Mesothelial cell of epicardium (in vitro differentiated cells): ENCODE measurements around the gene MAT2A. TPM values are rescaled to one million over a fixed set of nuclear protein-coding genes. Genes with fewer than 3 reads are reported as not detected.
"Not testable (repeated sequence)": the region's sequence is repeated elsewhere in the genome, so short reads cannot be mapped to it uniquely, and the experiment has no call there.

Experiments
- DNase-seq, 2 experiments: peaks; one replicate each; pipeline ENCODE4 v3.0.0; 2021; ENCODE audit warnings: low spot score in 2 of 2; ENCODE audit not compliant: unreplicated experiment in 2 of 2
- H3K27ac Mint-ChIP-seq: 2 replicates; pipeline ENCODE4 v1.8.0; 2021; ENCODE audit warnings: mixed read lengths
- H3K27me3 Mint-ChIP-seq: 2 replicates; pipeline ENCODE4 v1.8.0; 2021; ENCODE audit warnings: low read depth, mixed read lengths
- H3K36me3 Mint-ChIP-seq: 2 replicates; pipeline ENCODE4 v1.8.0; 2021; ENCODE audit warnings: mixed read lengths
- H3K4me1 Mint-ChIP-seq: 2 replicates; pipeline ENCODE4 v1.8.0; 2021; ENCODE audit warnings: mixed read lengths
- H3K4me3 Mint-ChIP-seq: 2 replicates; pipeline ENCODE4 v1.8.0; 2021; ENCODE audit warnings: mild to moderate bottlenecking, moderate library complexity, mixed read lengths
- H3K9me3 Mint-ChIP-seq: 2 replicates; pipeline ENCODE4 v1.8.0; 2021; ENCODE audit warnings: mixed read lengths
- CTCF ChIP-seq: fragments of 200-600 bp; sonication (generic); IDR thresholded peaks from one replicate; pipeline ENCODE4 v1.5.0; 2021; ENCODE audit warnings: antibody characterized with exemption; ENCODE audit not compliant: unreplicated experiment
- total RNA-seq: library from RNA; stranded (reverse); gene quantifications from 3 replicates; pipeline ENCODE4 v1.2.1, GENCODE V29; 2021

Gene MAT2A
- total RNA-seq, 1 donor from 2014 or later = 274 TPM

DNA sequence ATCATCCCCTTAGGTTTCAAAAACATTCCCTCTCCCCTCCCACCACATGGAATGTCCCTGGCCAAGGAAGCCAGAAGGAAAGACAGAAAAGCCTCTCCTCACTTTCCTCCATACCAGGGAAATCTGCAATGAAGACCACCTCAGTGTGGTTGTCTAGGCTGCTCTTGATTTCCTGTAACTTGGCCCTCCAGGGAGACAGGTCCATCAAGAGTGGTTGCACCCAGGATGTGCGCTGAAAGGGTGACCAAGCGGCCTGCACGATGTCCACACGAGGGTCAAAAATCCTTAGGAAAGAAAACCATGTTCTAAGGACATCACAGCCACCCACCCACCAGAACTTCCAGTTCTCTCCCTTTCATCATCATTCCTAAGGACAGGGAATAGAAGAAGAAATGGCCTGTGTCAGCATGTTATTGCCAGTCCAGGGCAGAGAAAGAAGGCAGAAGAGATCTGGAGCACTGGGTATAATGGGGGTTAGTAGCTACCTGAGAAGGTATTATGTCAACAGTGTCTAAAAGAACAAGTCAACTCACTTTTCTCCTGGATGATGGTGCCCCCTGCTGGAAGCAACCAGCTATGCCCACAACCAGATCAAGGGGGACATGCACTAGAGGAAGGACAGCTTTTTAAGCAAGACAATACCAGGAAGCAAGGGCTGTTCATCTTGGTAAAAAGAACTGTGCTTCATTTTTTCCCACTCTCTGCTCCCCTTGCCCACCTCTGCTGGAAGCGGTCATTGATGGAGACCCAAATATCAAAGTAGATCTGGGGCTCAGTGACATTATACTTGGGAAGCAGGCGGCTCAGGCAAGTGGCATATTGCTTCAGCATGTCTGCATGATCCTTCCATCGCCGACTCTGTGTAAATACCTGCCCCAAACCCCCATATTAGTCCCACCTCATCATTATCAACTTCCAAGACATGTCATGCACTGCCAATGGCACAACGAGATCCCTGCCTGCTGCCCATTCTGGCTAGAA lies 13.0 kb downstream of the MAT2A start:
- DNase-seq = peak; percentile 63 to 91
- H3K27ac Mint-ChIP-seq = no peak overlapping the region

DNA sequence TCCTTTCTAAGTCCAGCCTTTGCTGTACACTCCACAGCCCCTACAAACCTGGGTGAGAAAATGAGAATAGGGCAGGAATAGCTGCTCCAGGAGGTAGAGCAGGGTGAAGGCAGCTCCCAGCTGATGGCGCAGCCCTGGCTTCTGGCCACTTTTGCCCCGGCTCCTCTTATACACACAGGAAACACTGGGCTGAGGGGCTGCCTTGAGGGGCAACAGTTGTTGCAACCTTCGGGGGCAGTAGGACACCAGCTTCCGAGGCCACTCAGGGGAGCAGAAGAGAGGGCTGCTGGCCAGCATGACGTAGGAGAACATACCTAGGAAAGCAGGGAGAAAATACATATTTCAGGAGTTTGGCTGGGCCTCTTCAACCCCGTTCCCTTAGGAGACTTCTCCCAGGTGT lies 14.2 kb downstream of the MAT2A start:
- H3K4me3 Mint-ChIP-seq = no peak overlapping the region
- no peak for DNase-seq
- no peaks in the 10 kb centered on the region for H3K9me3 Mint-ChIP-seq
- no peak overlapping the region for H3K27ac Mint-ChIP-seq
- no peaks in the 10 kb centered on the region for H3K27me3 Mint-ChIP-seq
- no peaks in the 10 kb centered on the region for H3K4me1 Mint-ChIP-seq
- no peak for TF ChIP-seq CTCF
- peaks cover 18% of the 10 kb centered on the region for H3K36me3 Mint-ChIP-seq

More for the DNA sequence above, 13.0 kb downstream of the MAT2A start:
- Mint-ChIP-seq H3K4me3 (no peak overlapping the region), H3K27me3 (no peaks in the 10 kb centered on the region), H3K4me1 (no peaks in the 10 kb centered on the region), H3K9me3 (no peaks in the 10 kb centered on the region), H3K36me3 (peaks cover 14% of the 10 kb centered on the region)
- peak; percentile 85 for TF ChIP-seq CTCF

- DNase-seq = no peak
- H3K27me3 Mint-ChIP-seq = no peaks in the 10 kb centered on the region
- H3K27ac Mint-ChIP-seq = no peak overlapping the region
- no peak overlapping the region for H3K4me3 Mint-ChIP-seq
- H3K36me3 Mint-ChIP-seq = peaks cover 15% of the 10 kb centered on the region
- peaks cover 6% of the 10 kb centered on the region for H3K4me1 Mint-ChIP-seq
- H3K9me3 Mint-ChIP-seq = no peaks in the 10 kb centered on the region
- TF ChIP-seq CTCF = no peak
Observed at GRCh38 chr2:85554980-85555612, 16.1 kb downstream of the MAT2A start.

DNA sequence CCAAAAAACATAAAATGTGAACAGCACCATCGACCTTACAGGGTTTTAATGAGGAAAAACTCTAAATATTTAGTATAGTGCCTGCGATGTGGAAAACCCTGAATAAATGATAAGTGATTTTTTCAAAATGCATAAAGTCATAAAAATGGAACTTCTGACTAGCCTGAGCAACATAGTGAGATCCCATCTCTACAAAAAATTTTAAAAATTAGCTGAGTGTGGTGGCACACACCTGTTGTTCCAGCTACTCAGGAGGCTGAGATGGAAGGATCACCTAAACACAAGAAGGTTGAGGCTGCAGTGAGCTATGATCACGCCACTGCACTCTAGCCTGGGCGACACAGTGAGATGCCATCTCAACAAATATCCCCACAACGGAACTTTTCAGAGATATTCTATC lies 18.2 kb downstream of the MAT2A start:
- Mint-ChIP-seq H3K27ac (no peak overlapping the region), H3K36me3 (peaks cover 8% of the 10 kb centered on the region), H3K4me1 (peaks cover 20% of the 10 kb centered on the region), H3K4me3 (no peak overlapping the region), H3K27me3 (no peaks in the 10 kb centered on the region), H3K9me3 (no peaks in the 10 kb centered on the region)
- TF ChIP-seq CTCF = no peak
- no peak for DNase-seq

- Mint-ChIP-seq H3K9me3 (no peaks in the 10 kb centered on the region), H3K27me3 (no peaks in the 10 kb centered on the region), H3K27ac (no peak overlapping the region), H3K4me3 (no peak overlapping the region), H3K36me3 (peaks cover 8% of the 10 kb centered on the region), H3K4me1 (peaks cover 20% of the 10 kb centered on the region)
- no peak for DNase-seq
- TF ChIP-seq CTCF = no peak
Observed at GRCh38 chr2:85558160-85558559, 19.2 kb downstream of the MAT2A start.

GRCh38 chr2:85560403-85560726 lies 21.4 kb downstream of the MAT2A start:
- peaks cover 20% of the 10 kb centered on the region for H3K4me1 Mint-ChIP-seq
- H3K4me3 Mint-ChIP-seq = peak overlapping the region; percentile 97
- not testable (repeated sequence) for H3K36me3 Mint-ChIP-seq, DNase-seq, H3K27me3 Mint-ChIP-seq, H3K9me3 Mint-ChIP-seq
- H3K27ac Mint-ChIP-seq = peak overlapping the region; percentile 98
